ENCODE measurements around the gene NUFIP2.

DNA sequence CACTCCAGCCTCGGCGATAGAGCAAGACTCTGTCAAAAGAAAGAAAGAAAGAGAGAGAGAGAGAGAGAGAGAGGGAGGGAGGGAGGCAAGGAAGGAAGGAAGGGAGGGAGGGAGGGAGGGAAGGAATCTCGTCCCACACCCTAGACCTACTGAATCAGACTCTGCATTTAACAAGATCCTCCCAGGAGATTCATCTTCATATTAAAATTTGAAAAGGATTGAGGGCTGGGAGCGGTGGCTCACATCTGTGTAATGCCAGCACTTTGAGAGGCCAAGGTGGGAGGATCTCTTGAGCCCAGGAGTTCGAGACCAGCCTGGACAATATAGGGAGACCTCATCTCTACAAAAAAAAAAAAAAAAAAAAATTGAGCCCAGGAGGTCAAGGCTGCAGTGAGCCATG lies 33.5 kb upstream of the NUFIP2 start:
- TF ChIP-seq GATA2 (IDR thresholded peaks at IDR 0.05; ENCODE audit: low read depth, low read length) (no peak), GATA3 (IDR thresholded peaks at IDR 0.05; ENCODE audit: low read depth, low read length) (no peak)
